PFSK-1 (cell line): ENCODE measurements around the gene PSKH1.

Source experiments
- FOXP2 ChIP-seq: optimal IDR thresholded peaks from 2 replicates; pipeline ENCODE3; 2011; ENCODE audit warnings: borderline replicate concordance, control low read depth, inconsistent platforms; ENCODE audit not compliant: insufficient read depth; ENCODE audit errors: extremely low read length, extremely low read depth
- POLR2AphosphoS5 ChIP-seq: IDR thresholded peaks from 2 replicates; pipeline ENCODE4 v1.6.1; 2012; ENCODE audit warnings: low read depth, mild to moderate bottlenecking, control low read depth, low read length, moderate library complexity
- REST ChIP-seq, 2 experiments: IDR thresholded peaks; 2 replicates each; pipeline versions ENCODE4 v1.6.1 to v1.8.0; 2011 to 2012; ENCODE audit warnings: low read depth in 2 of 2, low read length in 2 of 2, control low read depth in 1 of 2, inconsistent platforms in 1 of 2, mild to moderate bottlenecking in 1 of 2, moderate library complexity in 1 of 2; ENCODE audit not compliant: insufficient read depth in 1 of 2
- SIN3A ChIP-seq: IDR thresholded peaks from 2 replicates; pipeline ENCODE4 v1.6.1; 2012; ENCODE audit warnings: mild to moderate bottlenecking, low read length, moderate library complexity, borderline replicate concordance; ENCODE audit not compliant: insufficient read depth
- TAF1 ChIP-seq: IDR thresholded peaks from 2 replicates; pipeline ENCODE4 v1.6.1; 2012; ENCODE audit warnings: low read length, control low read depth, borderline replicate concordance; ENCODE audit not compliant: insufficient read depth

Gene PSKH1

GRCh38 chr16:67893743-67894399 lies 817 bp downstream of the PSKH1 start:
- TF ChIP-seq POLR2AphosphoS5 = no peak
- TF ChIP-seq REST (IDR thresholded peaks at IDR 0.05; ENCODE audit: insufficient read depth in 1 of 2, low read depth in 2 of 2, low read length in 2 of 2) = no peak
- TF ChIP-seq SIN3A = no peak
- TF ChIP-seq FOXP2 = no peak
- no peak for TF ChIP-seq TAF1

GRCh38 chr16:67897231-67897630 lies 4.2 kb downstream of the PSKH1 start:
- no peak for TF ChIP-seq FOXP2

GRCh38 chr16:67901734-67902133 lies 8.7 kb downstream of the PSKH1 start:
- TF ChIP-seq POLR2AphosphoS5 = no peak
- TF ChIP-seq FOXP2 = no peak
- no peak for TF ChIP-seq SIN3A
- TF ChIP-seq TAF1 = no peak
- no peak for TF ChIP-seq REST (IDR thresholded peaks at IDR 0.05; ENCODE audit: insufficient read depth in 1 of 2, low read depth in 2 of 2, low read length in 2 of 2)

- TF ChIP-seq POLR2AphosphoS5 (no peak), TAF1 (no peak), REST (IDR thresholded peaks at IDR 0.05; ENCODE audit: insufficient read depth in 1 of 2, low read depth in 2 of 2, low read length in 2 of 2) (no peak), SIN3A (no peak), FOXP2 (no peak)
Measured at GRCh38 chr16:67902831-67903230, 9.8 kb downstream of the PSKH1 start.

GRCh38 chr16:67907397-67908180 lies 14.5 kb downstream of the PSKH1 start:
- no peak for TF ChIP-seq POLR2AphosphoS5
- no peak for TF ChIP-seq TAF1
- TF ChIP-seq FOXP2 = no peak
- TF ChIP-seq REST (IDR thresholded peaks at IDR 0.05; ENCODE audit: insufficient read depth in 1 of 2, low read depth in 2 of 2, low read length in 2 of 2) = no peak
- no peak for TF ChIP-seq SIN3A
